CD4-positive, alpha-beta T cell treated with Interleukin-4 for 1 hour (primary cell): ENCODE data around the gene ZRANB3.
"Not testable (repeated sequence)": the region's sequence is repeated elsewhere in the genome, so short reads cannot be mapped to it uniquely, and the experiment has no call there.

Experiments
- DNase-seq, 2 donors: peaks; one replicate each; pipeline ENCODE4 v3.0.0-alpha.2; 2020 to 2022

ZRANB3 gene

DNA sequence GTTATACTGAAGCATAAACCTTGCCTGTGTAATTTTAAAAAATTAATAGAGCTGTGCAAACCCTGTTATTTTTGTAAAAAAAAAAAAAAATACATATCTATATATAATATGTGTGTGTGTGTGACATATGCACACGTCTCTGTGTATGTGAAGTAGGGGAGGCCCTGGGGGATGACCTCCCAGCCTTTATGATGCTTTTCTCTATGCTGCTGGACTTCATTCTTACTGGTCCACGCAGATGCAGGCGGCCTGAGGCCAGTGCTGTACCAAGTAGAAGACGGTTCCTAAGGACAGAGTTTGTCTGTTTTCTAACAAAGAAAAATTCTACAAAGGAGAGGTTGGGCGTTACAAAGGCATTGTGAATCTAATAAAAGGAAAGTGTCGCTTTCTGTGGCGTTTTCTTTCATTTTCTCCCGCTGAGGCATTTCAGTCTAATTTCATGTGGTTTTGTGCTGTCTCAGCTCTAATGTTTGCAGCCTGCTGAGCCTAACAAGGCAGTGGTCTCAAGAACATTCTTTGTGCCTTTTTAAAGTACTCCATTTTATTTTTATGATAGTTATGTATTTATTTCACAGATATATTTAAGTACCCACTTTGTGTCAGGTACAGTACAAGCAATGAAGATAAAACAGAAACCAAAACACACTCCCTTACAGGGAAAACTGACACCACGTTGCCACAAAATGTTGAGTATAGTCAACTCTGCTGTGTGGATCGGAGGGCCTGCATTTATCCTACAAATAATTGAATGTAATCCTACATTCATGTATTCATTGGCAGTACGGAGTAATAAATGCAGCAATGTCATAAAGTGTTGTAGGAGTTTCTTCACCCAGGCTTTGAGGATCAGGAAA, 360.9 kb downstream of the ZRANB3 start:
- DNase-seq: no peak

GRCh38 chr2:135168204-135168856, 362.7 kb downstream of the ZRANB3 start:
- no peak for DNase-seq

- no peak for DNase-seq
These were observed 363.7 kb downstream of the ZRANB3 start for GRCh38 chr2:135167273-135167672.

- DNase-seq: no peak
These were observed 366.6 kb downstream of the ZRANB3 start for GRCh38 chr2:135164431-135164830.

- DNase-seq: no peak
These were observed 367.1 kb downstream of the ZRANB3 start for GRCh38 chr2:135163901-135164300.

DNA sequence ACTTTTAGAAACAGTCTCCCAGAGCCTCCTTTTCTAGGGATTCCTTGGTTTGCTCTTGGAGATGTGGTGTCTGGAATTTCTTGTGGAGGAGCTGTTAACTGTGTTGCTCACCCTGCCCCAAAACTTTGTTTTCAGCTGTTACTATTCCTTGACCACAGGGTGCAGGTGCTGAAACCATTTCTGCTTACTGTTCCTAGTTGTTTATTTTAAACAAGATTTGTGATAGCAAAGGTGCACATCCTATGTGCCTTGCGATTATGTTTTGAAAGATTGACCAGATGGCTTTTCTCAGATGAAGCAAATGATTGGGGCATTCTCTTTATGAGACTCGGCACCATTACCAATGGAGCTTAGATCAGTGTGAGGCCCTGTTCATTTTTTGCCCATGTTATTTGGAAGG, 367.7 kb downstream of the ZRANB3 start:
- DNase-seq: no peak

DNA sequence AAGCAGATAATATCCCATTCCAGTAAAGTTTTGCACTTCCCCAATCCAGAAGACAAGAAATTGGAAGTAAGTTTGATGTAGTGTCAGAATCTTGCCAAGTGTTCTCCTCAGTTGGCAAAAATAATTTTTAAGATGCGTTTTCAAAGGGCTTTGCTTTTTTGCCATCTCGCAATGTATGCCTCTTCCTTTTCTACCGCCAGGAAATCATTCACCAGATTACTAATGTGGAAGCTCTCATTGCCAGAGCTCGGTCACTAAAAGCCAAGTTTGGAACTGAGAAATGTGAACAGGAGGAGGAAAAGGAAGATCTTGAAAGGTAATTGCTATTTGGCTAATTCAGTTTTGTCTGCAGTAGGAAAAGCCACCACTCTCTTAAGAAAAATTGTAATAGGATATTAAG, 368.2 kb downstream of the ZRANB3 start:
- DNase-seq: no peak

- no peak for DNase-seq
These were observed 368.6 kb downstream of the ZRANB3 start for GRCh38 chr2:135162377-135162776.

DNA sequence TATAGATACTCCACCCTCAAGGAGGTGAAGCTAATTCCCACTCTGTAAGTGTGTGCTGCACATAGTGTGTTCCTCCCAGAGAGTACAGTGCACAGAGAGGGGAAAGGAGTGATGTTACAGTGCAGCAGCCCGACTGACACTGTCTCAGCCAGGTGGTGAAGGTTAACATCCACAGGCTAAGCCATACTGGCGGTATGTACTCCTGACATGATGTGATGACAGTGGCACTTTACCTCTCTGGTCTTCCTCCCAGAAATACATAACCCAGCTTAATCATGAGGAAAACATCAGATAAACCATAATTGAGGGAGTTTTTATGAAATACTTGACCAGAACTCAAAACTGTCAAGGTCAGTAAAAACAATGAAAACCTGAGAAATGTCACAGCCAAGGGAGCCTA, 371.8 kb downstream of the ZRANB3 start:
- no peak for DNase-seq

GRCh38 chr2:135157856-135158255, 373.2 kb downstream of the ZRANB3 start:
- no peak for DNase-seq

DNA sequence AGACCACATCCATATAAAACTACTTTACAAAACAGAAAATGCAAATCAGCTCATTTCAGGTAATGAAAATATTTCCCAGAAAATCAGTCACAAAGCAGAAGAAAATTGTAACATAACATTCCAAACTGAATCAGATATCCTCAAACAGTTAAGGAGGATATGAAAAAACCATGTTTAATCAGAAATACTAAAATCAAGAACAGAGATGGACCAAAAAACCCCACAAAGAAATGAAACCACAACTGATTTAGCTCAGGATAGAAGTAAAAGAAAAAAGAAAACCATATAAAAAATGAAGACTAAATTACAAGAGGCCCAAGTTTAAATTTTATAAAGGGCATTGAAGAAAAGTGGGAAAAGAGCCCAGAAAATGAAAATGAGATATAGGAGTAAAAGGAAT, 376.1 kb downstream of the ZRANB3 start:
- DNase-seq: no peak

DNA sequence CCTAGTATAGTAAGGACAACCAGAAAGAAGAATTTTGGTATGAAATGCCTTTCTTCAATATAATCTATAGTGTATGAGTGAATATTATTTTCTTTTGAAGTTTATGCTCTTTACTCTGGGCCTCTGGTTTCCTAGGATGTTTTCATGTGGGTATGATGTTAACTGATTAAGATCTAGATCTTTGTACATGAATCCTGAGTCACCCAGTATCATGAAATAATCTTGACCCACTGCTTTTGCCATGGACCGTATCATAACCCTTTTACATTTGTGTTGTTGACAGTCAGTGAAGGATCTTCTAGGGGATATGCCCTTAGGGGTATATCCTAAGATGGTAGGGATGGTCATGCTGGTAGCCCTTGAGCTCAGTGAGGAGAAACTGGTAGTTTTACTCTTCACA, 378.7 kb downstream of the ZRANB3 start:
- DNase-seq: no peak

GRCh38 chr2:135151615-135152014, 379.4 kb downstream of the ZRANB3 start:
- DNase-seq: no peak

- DNase-seq: no peak
These were observed 380.3 kb downstream of the ZRANB3 start for GRCh38 chr2:135150725-135151124.

- no peak for DNase-seq
These were observed 381.8 kb downstream of the ZRANB3 start for GRCh38 chr2:135149251-135149650.

DNA sequence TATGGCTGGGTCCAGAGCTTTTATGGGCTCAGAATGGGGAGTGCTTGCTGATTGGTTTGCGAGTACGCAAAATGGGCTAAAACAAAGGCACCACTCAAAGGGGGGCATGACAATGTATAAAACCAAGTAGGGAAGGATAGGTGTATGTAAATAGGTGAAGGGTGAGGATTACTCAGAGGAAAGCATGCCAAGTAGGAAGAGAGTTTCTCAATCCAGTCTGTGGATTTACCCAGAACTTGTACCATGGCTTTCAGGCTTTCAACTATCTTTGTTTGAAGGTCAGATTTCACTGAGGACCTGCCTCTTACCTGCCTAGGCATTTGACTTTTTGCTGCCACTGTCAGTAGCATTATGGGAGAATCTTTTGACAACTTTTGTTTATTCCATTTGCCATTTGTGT, 386.7 kb downstream of the ZRANB3 start:
- DNase-seq: no peak

GRCh38 chr2:135142323-135142722, 388.7 kb downstream of the ZRANB3 start:
- DNase-seq: no peak

GRCh38 chr2:135140606-135141005, 390.4 kb downstream of the ZRANB3 start:
- no peak for DNase-seq

DNA sequence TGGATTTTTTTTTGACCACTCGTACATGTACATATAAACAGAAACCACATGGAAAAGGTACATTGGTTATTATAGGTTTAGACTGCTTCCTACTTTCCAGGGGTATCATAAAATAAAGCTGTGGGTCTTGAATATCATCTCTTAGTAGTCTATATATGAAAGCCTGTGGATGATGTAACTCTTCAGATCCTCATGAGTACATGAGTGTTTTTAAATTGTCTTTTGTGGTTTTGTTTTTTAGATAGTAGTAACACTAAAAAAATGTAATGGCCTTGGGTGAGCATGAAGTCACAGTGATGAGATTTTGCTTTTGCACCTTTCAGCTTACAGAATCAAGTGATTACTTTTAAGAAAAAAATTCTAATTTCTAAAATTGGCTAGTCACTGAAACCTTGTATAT, 398.7 kb downstream of the ZRANB3 start:
- no peak for DNase-seq

- no peak for DNase-seq
These were observed 400.3 kb downstream of the ZRANB3 start for GRCh38 chr2:135130751-135131150.

DNA sequence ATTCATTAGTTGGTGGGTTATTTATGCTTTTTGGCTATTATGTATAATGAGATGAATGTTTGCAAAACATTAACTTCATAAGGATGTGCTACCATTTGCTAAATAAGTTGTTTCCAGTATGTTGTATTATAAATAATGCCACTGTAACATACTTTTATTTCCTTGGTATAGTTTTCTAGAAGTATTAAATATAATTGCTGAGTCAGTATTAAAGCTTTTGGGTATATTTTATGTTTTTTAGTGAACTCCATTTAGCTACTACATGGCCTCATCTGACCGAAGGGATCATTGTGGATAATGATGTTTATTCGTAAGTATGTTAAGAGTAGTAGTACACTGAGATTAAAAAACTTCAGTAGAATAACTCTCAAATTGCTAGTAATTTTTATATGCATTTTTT, 405.1 kb downstream of the ZRANB3 start:
- no peak for DNase-seq

GRCh38 chr2:135124924-135125886, 405.8 kb downstream of the ZRANB3 start:
- DNase-seq: no peak

DNA sequence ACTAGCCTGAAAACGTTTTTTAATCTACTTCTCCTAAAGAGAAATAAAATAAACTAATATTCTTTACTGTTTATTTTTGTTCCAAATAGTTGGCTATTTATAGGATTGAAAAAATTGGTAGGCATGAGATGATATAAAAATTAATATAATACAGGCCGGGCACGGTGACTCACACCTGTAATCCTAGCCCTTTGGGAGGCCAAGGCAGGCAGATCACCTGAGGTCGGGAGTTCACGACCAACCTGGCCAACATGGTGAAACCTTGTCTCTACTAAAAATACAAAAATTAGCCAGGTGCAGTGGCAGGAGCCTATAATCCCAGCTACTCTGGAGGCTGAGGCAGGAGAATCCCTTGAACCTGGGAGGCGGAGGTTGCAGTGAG, 409.4 kb downstream of the ZRANB3 start:
- not testable (repeated sequence) for DNase-seq
